ENCODE data around the gene TCL1B. TPM values are rescaled to one million over a fixed set of nuclear protein-coding genes. Genes with fewer than 3 reads are reported as not detected.
A peak's percentile ranks its signal among the peaks of the same experiment; 100 is the strongest.

Gene TCL1B
- polyA plus RNA-seq (2012; ENCODE audit: low read depth, missing spikeins) = not detected

GRCh38 chr14:95685978-95686922, at the start of gene TCL1B:
Gene TCL1B, plus strand, starts transcription at chr14:95686426. Its CDS starts 42 bp downstream, at chr14:95686468.
- FAIRE-seq (no peak), DNase-seq (ENCODE audit: insufficient read length, low spot score) (no peak)

GRCh38 chr14:95644981-95645380, 41.2 kb upstream of the TCL1B start:
- no peak for TF ChIP-seq SPI1 (IDR thresholded peaks at IDR 0.05; ENCODE audit: low read depth, low read length)
- TF ChIP-seq POU2F2 (IDR thresholded peaks at IDR 0.05; ENCODE audit: low read depth, low read length) = no peak
- no peak for TF ChIP-seq PAX5 (IDR thresholded peaks at IDR 0.05; ENCODE audit: insufficient read depth, low read length, severe bottlenecking)
- TF ChIP-seq TAF1 (IDR thresholded peaks at IDR 0.05; ENCODE audit: low read depth, low read length) = no peak
- TF ChIP-seq POLR2A (IDR thresholded peaks at IDR 0.05; ENCODE audit: low read depth, low read length) = no peak
- TF ChIP-seq POLR2AphosphoS5 (IDR thresholded peaks at IDR 0.05; ENCODE audit: low read depth, low read length) = no peak
- DNase-seq (ENCODE audit: insufficient read length, low spot score) (no peak), FAIRE-seq (no peak)

More at GRCh38 chr14:95685978-95686922, at the start of gene TCL1B:
- TF ChIP-seq POLR2A (IDR thresholded peaks at IDR 0.05; ENCODE audit: low read depth, low read length) = no peak
- no peak for TF ChIP-seq TAF1 (IDR thresholded peaks at IDR 0.05; ENCODE audit: low read depth, low read length)
- no peak for TF ChIP-seq PAX5 (IDR thresholded peaks at IDR 0.05; ENCODE audit: insufficient read depth, low read length, severe bottlenecking)
- no peak for TF ChIP-seq POU2F2 (IDR thresholded peaks at IDR 0.05; ENCODE audit: low read depth, low read length)
- no peak for TF ChIP-seq SPI1 (IDR thresholded peaks at IDR 0.05; ENCODE audit: low read depth, low read length)
- TF ChIP-seq POLR2AphosphoS5 (IDR thresholded peaks at IDR 0.05; ENCODE audit: low read depth, low read length) = no peak

- DNase-seq (ENCODE audit: insufficient read length, low spot score) (no peak), FAIRE-seq (peak; percentile 75)
- TF ChIP-seq POU2F2 (IDR thresholded peaks at IDR 0.05; ENCODE audit: low read depth, low read length) (no peak), PAX5 (IDR thresholded peaks at IDR 0.05; ENCODE audit: insufficient read depth, low read length, severe bottlenecking) (no peak), POLR2AphosphoS5 (IDR thresholded peaks at IDR 0.05; ENCODE audit: low read depth, low read length) (no peak), POLR2A (IDR thresholded peaks at IDR 0.05; ENCODE audit: low read depth, low read length) (no peak), TAF1 (IDR thresholded peaks at IDR 0.05; ENCODE audit: low read depth, low read length) (no peak), SPI1 (IDR thresholded peaks at IDR 0.05; ENCODE audit: low read depth, low read length) (no peak)
These were observed 40.7 kb upstream of the TCL1B start for GRCh38 chr14:95645389-95645996.

- no peak for FAIRE-seq
- TF ChIP-seq SPI1 (IDR thresholded peaks at IDR 0.05; ENCODE audit: low read depth, low read length) (no peak), POU2F2 (IDR thresholded peaks at IDR 0.05; ENCODE audit: low read depth, low read length) (no peak), PAX5 (IDR thresholded peaks at IDR 0.05; ENCODE audit: insufficient read depth, low read length, severe bottlenecking) (no peak), POLR2AphosphoS5 (IDR thresholded peaks at IDR 0.05; ENCODE audit: low read depth, low read length) (no peak), TAF1 (IDR thresholded peaks at IDR 0.05; ENCODE audit: low read depth, low read length) (no peak), POLR2A (IDR thresholded peaks at IDR 0.05; ENCODE audit: low read depth, low read length) (no peak)
- DNase-seq (ENCODE audit: insufficient read length, low spot score) = no peak
These were observed 38.3 kb upstream of the TCL1B start for GRCh38 chr14:95647926-95648325.

DNA sequence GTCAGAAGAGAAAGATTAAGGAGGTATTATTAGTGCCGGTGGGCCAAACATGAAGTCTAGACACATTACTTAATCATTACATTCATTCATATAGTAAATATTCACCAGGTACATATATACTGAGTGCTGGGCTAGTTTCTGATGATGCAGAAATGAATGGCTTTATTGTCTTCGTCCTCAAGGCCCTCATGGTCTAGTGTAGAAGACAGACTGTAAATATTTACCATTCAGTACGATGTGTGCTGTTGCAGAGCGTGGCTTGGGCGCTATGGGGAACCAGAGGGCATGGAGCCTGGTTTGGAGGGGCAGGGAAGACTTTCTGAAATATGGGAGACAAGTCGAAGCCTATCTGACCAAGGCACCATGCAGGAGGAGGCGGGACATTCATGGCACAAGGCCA, 37.0 kb upstream of the TCL1B start:
- peak; percentile 26 for FAIRE-seq
- DNase-seq (ENCODE audit: insufficient read length, low spot score) = no peak
- no peak for TF ChIP-seq POU2F2 (IDR thresholded peaks at IDR 0.05; ENCODE audit: low read depth, low read length)
- TF ChIP-seq POLR2AphosphoS5 (IDR thresholded peaks at IDR 0.05; ENCODE audit: low read depth, low read length) = no peak
- no peak for TF ChIP-seq TAF1 (IDR thresholded peaks at IDR 0.05; ENCODE audit: low read depth, low read length)
- TF ChIP-seq SPI1 (IDR thresholded peaks at IDR 0.05; ENCODE audit: low read depth, low read length) = no peak
- TF ChIP-seq POLR2A (IDR thresholded peaks at IDR 0.05; ENCODE audit: low read depth, low read length) = no peak
- TF ChIP-seq PAX5 (IDR thresholded peaks at IDR 0.05; ENCODE audit: insufficient read depth, low read length, severe bottlenecking) = no peak

GRCh38 chr14:95651028-95651427, 35.2 kb upstream of the TCL1B start:
- DNase-seq (ENCODE audit: insufficient read length, low spot score) = no peak
- no peak for FAIRE-seq
- TF ChIP-seq POU2F2 (IDR thresholded peaks at IDR 0.05; ENCODE audit: low read depth, low read length) = no peak
- no peak for TF ChIP-seq TAF1 (IDR thresholded peaks at IDR 0.05; ENCODE audit: low read depth, low read length)
- TF ChIP-seq SPI1 (IDR thresholded peaks at IDR 0.05; ENCODE audit: low read depth, low read length) = no peak
- TF ChIP-seq POLR2A (IDR thresholded peaks at IDR 0.05; ENCODE audit: low read depth, low read length) = no peak
- no peak for TF ChIP-seq PAX5 (IDR thresholded peaks at IDR 0.05; ENCODE audit: insufficient read depth, low read length, severe bottlenecking)
- TF ChIP-seq POLR2AphosphoS5 (IDR thresholded peaks at IDR 0.05; ENCODE audit: low read depth, low read length) = no peak

DNA sequence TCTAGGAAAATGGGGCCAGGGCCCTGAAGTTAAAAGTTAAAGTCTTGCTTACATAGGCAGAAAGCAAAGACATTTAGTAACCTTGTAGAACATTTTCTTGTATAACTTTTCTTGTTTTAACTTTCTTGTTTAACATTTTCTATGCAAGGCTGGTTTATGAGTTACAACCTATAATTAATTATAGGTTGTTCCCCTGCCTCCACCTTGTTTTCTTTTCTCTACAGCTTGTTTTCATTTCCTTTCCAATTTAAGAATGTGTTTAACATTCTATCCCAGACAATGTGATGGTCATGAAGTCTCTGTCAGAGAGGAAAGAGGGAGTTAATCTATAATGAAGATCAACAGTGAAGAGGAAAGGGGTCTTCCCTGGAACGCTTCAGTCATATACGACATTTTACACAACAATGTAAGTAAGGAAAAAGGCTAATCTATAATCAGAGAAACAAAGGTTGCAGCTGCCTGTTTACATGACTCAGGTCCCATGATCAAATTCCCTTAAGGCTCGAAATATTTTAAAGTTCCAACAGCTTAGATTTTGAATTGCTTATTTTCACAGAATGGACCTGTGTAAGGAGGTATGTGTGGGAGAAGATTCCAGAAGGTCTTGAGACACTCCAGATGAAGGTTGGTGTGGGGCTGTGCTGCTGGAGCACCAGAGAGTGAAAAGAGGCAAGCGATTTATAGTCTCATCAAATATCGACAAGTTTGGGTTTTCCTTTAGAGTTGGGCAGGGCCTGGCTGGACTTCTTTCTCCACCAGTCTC, 34.2 kb upstream of the TCL1B start:
- no peak for DNase-seq (ENCODE audit: insufficient read length, low spot score)
- FAIRE-seq = peak; percentile 74
- TF ChIP-seq POU2F2 (IDR thresholded peaks at IDR 0.05; ENCODE audit: low read depth, low read length) (no peak), SPI1 (IDR thresholded peaks at IDR 0.05; ENCODE audit: low read depth, low read length) (no peak), POLR2AphosphoS5 (IDR thresholded peaks at IDR 0.05; ENCODE audit: low read depth, low read length) (no peak), POLR2A (IDR thresholded peaks at IDR 0.05; ENCODE audit: low read depth, low read length) (no peak), TAF1 (IDR thresholded peaks at IDR 0.05; ENCODE audit: low read depth, low read length) (no peak), PAX5 (IDR thresholded peaks at IDR 0.05; ENCODE audit: insufficient read depth, low read length, severe bottlenecking) (no peak)

GRCh38 chr14:95652690-95653089, 33.5 kb upstream of the TCL1B start:
- no peak for TF ChIP-seq POLR2A (IDR thresholded peaks at IDR 0.05; ENCODE audit: low read depth, low read length)
- TF ChIP-seq SPI1 (IDR thresholded peaks at IDR 0.05; ENCODE audit: low read depth, low read length) = peak; percentile 39
- no peak for DNase-seq (ENCODE audit: insufficient read length, low spot score)
- no peak for FAIRE-seq

- DNase-seq (ENCODE audit: insufficient read length, low spot score) (no peak), FAIRE-seq (peak; percentile 26)
- TF ChIP-seq SPI1 (IDR thresholded peaks at IDR 0.05; ENCODE audit: low read depth, low read length) = no peak
- TF ChIP-seq POLR2AphosphoS5 (IDR thresholded peaks at IDR 0.05; ENCODE audit: low read depth, low read length) = no peak
- TF ChIP-seq POU2F2 (IDR thresholded peaks at IDR 0.05; ENCODE audit: low read depth, low read length) = no peak
- TF ChIP-seq POLR2A (IDR thresholded peaks at IDR 0.05; ENCODE audit: low read depth, low read length) = no peak
- TF ChIP-seq PAX5 (IDR thresholded peaks at IDR 0.05; ENCODE audit: insufficient read depth, low read length, severe bottlenecking) = no peak
- TF ChIP-seq TAF1 (IDR thresholded peaks at IDR 0.05; ENCODE audit: low read depth, low read length) = no peak
These were observed 30.8 kb upstream of the TCL1B start for GRCh38 chr14:95655461-95655860.

Measured in GM12891 (cell line).